Trophoblast cell (in vitro differentiated cells and primary cell): Measurements from ENCODE around the gene CCDC142.
A peak's percentile ranks its signal among the peaks of the same experiment; 100 is the strongest.

Experiments
- DNase-seq, 2 donors: peaks; one replicate each; pipeline ENCODE4 v3.0.0-alpha.2; 2016
- H2AFZ ChIP-seq: 2 replicates; pipeline ENCODE4 v1.6.1; 2013; ENCODE audit warnings: low read length, moderate library complexity, mild to moderate bottlenecking; ENCODE audit not compliant: insufficient read depth, poor library complexity
- H2AK5ac ChIP-seq: 2 replicates; pipeline ENCODE4 v1.6.1; 2013; ENCODE audit warnings: mild to moderate bottlenecking, low read length
- H2BK120ac ChIP-seq: 2 replicates; pipeline ENCODE4 v1.6.1; 2013; ENCODE audit warnings: low read length, mild to moderate bottlenecking, moderate library complexity; ENCODE audit not compliant: insufficient read depth, poor library complexity
- H2BK12ac ChIP-seq: 2 replicates; pipeline ENCODE4 v1.6.1; 2013; ENCODE audit warnings: mild to moderate bottlenecking, low read length, moderate library complexity
- H2BK5ac ChIP-seq: 2 replicates; pipeline ENCODE4 v1.6.1; 2013; ENCODE audit warnings: low read length, low read depth, moderate library complexity, mild to moderate bottlenecking; ENCODE audit not compliant: poor library complexity
- H3K14ac ChIP-seq: 2 replicates; pipeline ENCODE4 v1.6.1; 2013; ENCODE audit warnings: mild to moderate bottlenecking, low read length
- H3K18ac ChIP-seq: 2 replicates; pipeline ENCODE4 v1.6.1; 2013; ENCODE audit warnings: mild to moderate bottlenecking, low read length
- H3K23ac ChIP-seq: 2 replicates; pipeline ENCODE4 v1.6.1; 2013; ENCODE audit warnings: low read length
- H3K27ac ChIP-seq: 2 replicates; pipeline ENCODE4 v1.5.1; 2013; ENCODE audit warnings: low read depth, mild to moderate bottlenecking, inconsistent platforms, low read length, moderate library complexity
- H3K27me3 ChIP-seq: 2 replicates; pipeline ENCODE4 v1.6.1; 2013; ENCODE audit warnings: inconsistent platforms, mild to moderate bottlenecking, low read length, moderate library complexity; ENCODE audit not compliant: insufficient read depth
- H3K36me3 ChIP-seq, 2 experiments: 1 replicate in 1 of 2; 2 replicates in 1 of 2; pipeline ENCODE4 v1.6.1; 2013; ENCODE audit warnings: low read length in 2 of 2, mild to moderate bottlenecking in 2 of 2, moderate library complexity in 1 of 2; ENCODE audit not compliant: insufficient read depth in 2 of 2, control insufficient read depth in 1 of 2
- H3K4ac ChIP-seq: 2 replicates; pipeline ENCODE4 v1.6.1; 2013; ENCODE audit warnings: low read depth, mild to moderate bottlenecking, low read length, moderate library complexity
- H3K4me1 ChIP-seq, 2 experiments: 1 replicate in 1 of 2; 2 replicates in 1 of 2; pipeline ENCODE4 v1.6.1; 2013; ENCODE audit warnings: low read length in 2 of 2, mild to moderate bottlenecking in 2 of 2, moderate library complexity in 1 of 2; ENCODE audit not compliant: insufficient read depth in 2 of 2, control insufficient read depth in 1 of 2
- H3K4me2 ChIP-seq: 2 replicates; pipeline ENCODE4 v1.6.1; 2013; ENCODE audit warnings: inconsistent platforms, mild to moderate bottlenecking, low read length, moderate library complexity
- H3K4me3 ChIP-seq: 2 replicates; pipeline ENCODE4 v1.5.1; 2013; ENCODE audit warnings: mild to moderate bottlenecking, low read depth, low read length, inconsistent platforms
- H3K79me1 ChIP-seq: one replicate; pipeline ENCODE4 v1.6.1; 2013; ENCODE audit warnings: low read length
- H3K79me2 ChIP-seq: 2 replicates; pipeline ENCODE4 v1.6.1; 2013; ENCODE audit warnings: low read length, mild to moderate bottlenecking; ENCODE audit not compliant: control insufficient read depth, insufficient read depth, poor library complexity
- H3K9ac ChIP-seq: 2 replicates; pipeline ENCODE4 v1.6.1; 2013; ENCODE audit warnings: mild to moderate bottlenecking, low read length
- H3K9me3 ChIP-seq: 2 replicates; pipeline ENCODE4 v1.6.1; 2013; ENCODE audit warnings: low read depth, mild to moderate bottlenecking, control low read depth, inconsistent platforms, low read length; ENCODE audit not compliant: insufficient read depth
- H4K12ac ChIP-seq: 2 replicates; pipeline ENCODE4 v1.6.1; 2013; ENCODE audit warnings: low read depth, mild to moderate bottlenecking, low read length, moderate library complexity
- H4K8ac ChIP-seq: 2 replicates; pipeline ENCODE4 v1.6.1; 2013; ENCODE audit warnings: low read depth, mild to moderate bottlenecking, low read length, moderate library complexity
- H4K91ac ChIP-seq: one replicate; pipeline ENCODE4 v1.6.1; 2013; ENCODE audit warnings: low read depth, mild to moderate bottlenecking, low read length, moderate library complexity
- WGBS: extraction: QIAGEN DNeasy Blood & Tissue Kit; methylation state at CpG from one replicate; pipeline ENCODE4 v1.1.7; 2013; ENCODE audit warnings: missing lambda C conversion rate; ENCODE audit not compliant: insufficient read length, insufficient coverage; ENCODE audit errors: extremely low coverage; 5-methylcytosine and 5-hydroxymethylcytosine counted together

Gene CCDC142

DNA sequence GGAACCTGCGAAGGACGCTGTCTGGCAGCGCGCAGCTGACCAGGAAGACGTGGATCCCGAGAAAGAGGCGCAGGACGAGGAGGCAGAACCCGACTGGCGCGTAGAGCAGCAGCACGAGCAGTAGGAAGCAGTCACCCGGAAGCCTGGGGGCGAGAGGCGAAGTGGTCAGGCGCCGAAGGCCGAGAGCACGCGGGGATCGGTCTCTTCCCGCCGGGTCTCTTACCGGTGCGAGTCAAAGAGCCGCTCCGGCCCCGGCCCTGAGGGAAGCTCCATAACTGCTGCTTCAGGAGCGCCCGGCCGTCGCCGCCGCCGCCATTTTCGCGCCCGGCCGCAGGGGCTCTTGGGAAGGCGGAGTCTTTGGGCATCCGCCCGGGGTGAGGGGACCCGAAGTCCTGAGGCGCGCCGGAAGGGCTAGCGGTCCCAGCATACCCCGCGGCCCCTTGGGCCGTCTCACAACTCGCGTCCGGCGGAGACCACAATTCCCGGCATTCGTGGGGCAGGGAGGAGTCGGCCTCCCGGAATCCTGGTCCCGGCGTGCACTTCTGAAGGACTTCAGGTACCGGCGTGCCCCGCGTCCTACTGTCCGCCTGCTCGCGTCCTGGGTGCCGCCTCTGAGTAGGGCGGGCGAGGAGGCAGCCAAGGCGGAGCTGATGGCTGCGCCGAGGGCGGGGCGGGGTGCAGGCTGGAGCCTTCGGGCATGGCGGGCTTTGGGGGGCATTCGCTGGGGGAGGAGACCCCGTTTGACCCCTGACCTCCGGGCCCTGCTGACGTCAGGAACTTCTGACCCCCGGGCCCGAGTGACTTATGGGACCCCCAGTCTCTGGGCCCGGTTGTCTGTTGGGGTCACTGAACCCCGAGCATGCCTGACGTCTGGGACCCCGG, 46.8 kb upstream of the CCDC142 start, which contains the start of the genes AUP1 and HTRA2:
AUP1 (minus strand) TSS at position 350 of the 882 bp plus-strand sequence; CDS start at position 273, 77 bp downstream.
HTRA2 (plus strand) TSS at position 577 of the 882 bp plus-strand sequence; CDS start at position 651, 74 bp downstream.
- Histone ChIP-seq H3K9me3 (no peaks in the 10 kb centered on the region), H3K4me2 (peak within 1 kb of the TSS; percentile 93), H3K27ac (peak within 1 kb of the TSS; percentile 46), H3K18ac (peak within 1 kb of the TSS; percentile 94), H3K27me3 (no peaks in the 10 kb centered on the region), H2AK5ac (peak within 1 kb of the TSS; percentile 66), H3K79me2 (peaks cover 13% of the 10 kb centered on the region), H3K4ac (peak within 1 kb of the TSS; percentile 77), H3K36me3 (peaks cover 32 to 45% of the 10 kb centered on the region in 2 experiments), H2AFZ (peak within 1 kb of the TSS; percentile 93), H2BK5ac (peak within 1 kb of the TSS; percentile 86), H3K23ac (no peak within 1 kb of the TSS), H4K8ac (peak within 1 kb of the TSS; percentile 93), H2BK120ac (peak within 1 kb of the TSS; percentile 69), H4K91ac (peak within 1 kb of the TSS; percentile 95), H4K12ac (peak within 1 kb of the TSS; percentile 45), H3K79me1 (peaks cover 11% of the 10 kb centered on the region), H3K14ac (peak within 1 kb of the TSS; percentile 88), H3K4me1 (peaks cover 9 to 13% of the 10 kb centered on the region in 2 experiments), H3K9ac (peak within 1 kb of the TSS; percentile 97), H2BK12ac (peak within 1 kb of the TSS; percentile 7), H3K4me3 (peak within 1 kb of the TSS; percentile 98)
- DNase-seq = peak; percentile 96
- no CpG with 5 or more reads among the region's 87 CpGs for WGBS

DNA sequence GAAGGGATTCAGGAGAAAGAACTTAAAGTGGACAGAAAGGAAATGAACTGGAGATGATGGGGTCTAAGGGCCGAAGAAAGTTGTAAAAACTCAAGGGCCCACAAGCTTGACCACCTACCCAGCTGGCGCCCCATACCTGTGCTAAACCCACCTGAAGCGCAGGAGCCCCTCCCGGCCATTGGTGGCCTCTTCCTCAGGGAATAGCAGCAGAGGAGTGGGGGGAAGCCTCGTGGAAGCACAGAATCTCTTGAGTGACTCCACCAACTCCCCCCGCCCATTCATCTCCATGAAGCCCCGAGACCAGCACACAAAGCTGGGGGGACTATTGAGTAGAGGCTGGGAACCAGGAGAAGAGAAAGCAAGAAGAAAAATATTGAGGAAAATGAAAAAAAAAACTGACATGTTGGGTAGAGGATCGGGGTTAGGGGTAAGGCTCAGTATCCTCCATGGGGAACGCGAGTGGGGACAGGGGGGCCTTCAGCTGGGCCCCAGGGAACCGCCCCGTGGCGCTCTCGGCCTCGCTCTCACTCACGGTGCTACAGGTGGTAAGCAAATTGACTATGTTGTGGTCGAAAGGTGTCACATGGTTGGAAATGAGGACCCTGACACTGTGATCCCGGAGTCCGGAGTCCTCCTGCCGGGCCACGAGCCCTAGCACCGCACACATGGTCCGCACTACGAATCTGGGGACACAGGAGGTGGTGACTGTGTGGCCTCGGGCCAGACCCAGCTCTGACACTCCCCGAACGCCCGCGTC, 46.0 kb upstream of the CCDC142 start:
- Histone ChIP-seq H3K27ac (peak overlapping the region; percentile 46), H3K9ac (peak overlapping the region; percentile 97), H4K91ac (peak overlapping the region; percentile 83), H3K9me3 (no peaks in the 10 kb centered on the region), H3K4me1 (peaks cover 9 to 13% of the 10 kb centered on the region in 2 experiments), H4K8ac (peak overlapping the region; percentile 87), H2AK5ac (peak overlapping the region; percentile 66), H3K79me1 (peaks cover 11% of the 10 kb centered on the region), H3K4me2 (peak overlapping the region; percentile 93), H3K14ac (peak overlapping the region; percentile 62), H3K36me3 (peaks cover 32 to 41% of the 10 kb centered on the region in 2 experiments), H2AFZ (peak overlapping the region; percentile 68), H3K4me3 (peak overlapping the region; percentile 98), H3K18ac (peak overlapping the region; percentile 49), H3K79me2 (peaks cover 13% of the 10 kb centered on the region), H2BK12ac (no peak overlapping the region), H3K27me3 (no peaks in the 10 kb centered on the region), H2BK5ac (peak overlapping the region; percentile 86), H3K4ac (peak overlapping the region; percentile 77), H3K23ac (no peak overlapping the region), H2BK120ac (peak overlapping the region; percentile 65), H4K12ac (peak overlapping the region; percentile 45)
- no peak for DNase-seq
- WGBS = no CpG with 5 or more reads among the region's 29 CpGs

DNA sequence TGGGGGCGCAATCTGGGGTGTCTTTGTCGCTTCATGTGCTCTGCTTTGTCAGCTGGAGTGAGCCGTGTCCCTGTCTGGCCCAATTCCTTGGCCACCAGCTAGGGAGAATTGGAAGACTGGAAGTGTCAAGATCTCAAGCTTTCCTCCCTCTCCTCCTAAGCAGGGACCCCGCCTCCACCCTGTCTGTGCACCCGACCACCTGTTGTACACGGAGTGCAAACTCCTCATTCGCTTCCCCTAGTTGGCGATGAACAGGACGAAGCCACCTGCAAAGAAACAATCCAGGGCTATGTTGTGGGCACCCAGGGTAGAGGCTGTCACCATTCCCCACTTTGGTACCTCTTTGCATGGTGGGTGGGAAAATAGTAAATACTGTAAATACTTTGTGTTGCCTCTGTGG, 44.9 kb upstream of the CCDC142 start:
- no peak overlapping the region for H3K9ac ChIP-seq
- no peak overlapping the region for H4K8ac ChIP-seq
- no peak overlapping the region for H3K14ac ChIP-seq
- H3K4me3 ChIP-seq = no peak overlapping the region
- H3K36me3 ChIP-seq = peaks cover 27 to 35% of the 10 kb centered on the region in 2 experiments
- H3K4me2 ChIP-seq = no peak overlapping the region
- no peak overlapping the region for H4K12ac ChIP-seq
- peaks cover 11% of the 10 kb centered on the region for H3K79me1 ChIP-seq
- no peak overlapping the region for H2BK5ac ChIP-seq
- H3K27me3 ChIP-seq = no peaks in the 10 kb centered on the region
- H3K79me2 ChIP-seq = peaks cover 13% of the 10 kb centered on the region
- H4K91ac ChIP-seq = no peak overlapping the region
- no peaks in the 10 kb centered on the region for H3K9me3 ChIP-seq
- no peak overlapping the region for H3K27ac ChIP-seq
- H2BK120ac ChIP-seq = no peak overlapping the region
- H2AK5ac ChIP-seq = no peak overlapping the region
- H2AFZ ChIP-seq = no peak overlapping the region
- no peak for DNase-seq
- H3K18ac ChIP-seq = no peak overlapping the region
- no peak overlapping the region for H3K4ac ChIP-seq
- WGBS = no CpG with 5 or more reads among the region's 9 CpGs
- no peak overlapping the region for H3K23ac ChIP-seq
- peaks cover 9 to 13% of the 10 kb centered on the region in 2 experiments for H3K4me1 ChIP-seq
- H2BK12ac ChIP-seq = no peak overlapping the region

DNA sequence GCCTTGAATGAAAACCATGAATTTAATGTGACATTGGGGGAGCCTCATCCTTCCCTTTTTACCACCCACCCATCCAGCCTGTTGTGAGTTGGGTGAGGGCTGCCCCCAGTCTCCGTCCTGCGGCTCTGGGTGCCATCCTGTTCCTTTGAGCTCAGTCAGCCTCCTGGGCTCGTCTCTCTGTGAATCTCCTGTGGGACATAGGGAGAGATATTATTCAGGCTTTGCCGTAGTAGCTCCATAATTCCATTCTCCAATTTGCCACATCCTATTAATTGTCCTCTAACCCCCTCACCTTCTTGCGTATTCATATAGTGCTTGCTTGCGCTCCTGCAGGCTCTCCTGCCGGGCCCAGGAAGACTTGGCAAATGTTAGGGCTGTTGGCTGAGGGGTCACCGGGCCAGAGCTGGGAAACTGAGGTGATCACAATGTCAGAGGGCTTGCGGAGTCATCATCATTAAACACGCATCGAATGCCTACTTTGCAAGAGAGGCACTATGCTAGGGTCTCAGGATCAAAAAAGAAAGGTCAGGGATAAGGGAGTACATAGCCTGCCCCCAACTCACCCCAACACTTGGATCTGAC, 43.9 kb upstream of the CCDC142 start:
- Histone ChIP-seq H4K8ac (no peak overlapping the region), H2BK5ac (no peak overlapping the region), H3K36me3 (peaks cover 24 to 32% of the 10 kb centered on the region in 2 experiments), H3K4me1 (peaks cover 9 to 13% of the 10 kb centered on the region in 2 experiments), H2BK12ac (no peak overlapping the region), H2AFZ (no peak overlapping the region), H3K27me3 (no peaks in the 10 kb centered on the region), H3K9ac (no peak overlapping the region), H3K79me1 (peaks cover 11% of the 10 kb centered on the region), H3K27ac (no peak overlapping the region), H3K4ac (no peak overlapping the region), H2AK5ac (no peak overlapping the region), H4K91ac (no peak overlapping the region), H3K18ac (no peak overlapping the region), H3K4me2 (no peak overlapping the region), H3K14ac (no peak overlapping the region), H3K9me3 (no peaks in the 10 kb centered on the region), H4K12ac (no peak overlapping the region), H2BK120ac (no peak overlapping the region), H3K4me3 (no peak overlapping the region), H3K79me2 (peaks cover 13% of the 10 kb centered on the region), H3K23ac (no peak overlapping the region)
- WGBS = no CpG with 5 or more reads among the region's 11 CpGs
- DNase-seq = no peak
